ENCODE results near the gene CLIP2.
"Not testable (repeated sequence)": the region's sequence is repeated elsewhere in the genome, so short reads cannot be mapped to it uniquely, and the experiment has no call there.

Gene CLIP2

DNA sequence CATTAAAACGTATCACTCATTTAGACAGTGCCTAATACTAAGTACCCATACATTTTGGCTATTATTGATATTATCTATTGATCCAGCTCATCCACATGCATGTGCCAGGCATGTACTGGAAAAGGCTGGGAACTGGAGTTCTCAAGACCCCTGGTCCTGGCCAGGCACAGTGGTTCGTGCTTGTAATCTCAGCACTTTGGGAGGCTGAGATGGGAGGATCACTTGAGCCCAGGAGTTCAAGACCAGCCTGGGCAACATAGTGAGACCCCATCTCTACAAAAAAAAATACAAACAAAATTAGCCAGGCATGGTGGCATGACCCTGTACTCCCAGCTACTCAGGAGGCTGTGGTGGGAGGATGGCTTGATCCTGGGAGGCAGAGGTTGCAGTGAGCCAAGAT is 50.4 kb downstream of the CLIP2 start:
- H3K27me3 ChIP-seq (ENCODE audit: control insufficient read depth in 1 of 2, insufficient read depth in 2 of 2, low read length in 2 of 2); H3K4me3 ChIP-seq (ENCODE audit: low read length in 2 of 2); H3K9me3 ChIP-seq (ENCODE audit: control insufficient read depth in 2 of 2, low read length in 2 of 2); H3K27ac ChIP-seq (ENCODE audit: low read length); H3K9ac ChIP-seq (ENCODE audit: low read length in 2 of 2); H3K4me1 ChIP-seq (ENCODE audit: control insufficient read depth, insufficient read depth, low read length): not testable (repeated sequence)
- H3K36me3 ChIP-seq (ENCODE audit: control insufficient read depth in 2 of 2, insufficient read depth in 2 of 2, low read length in 2 of 2) = peaks cover 9 to 16% of the 10 kb centered on the region in 2 donors

DNA sequence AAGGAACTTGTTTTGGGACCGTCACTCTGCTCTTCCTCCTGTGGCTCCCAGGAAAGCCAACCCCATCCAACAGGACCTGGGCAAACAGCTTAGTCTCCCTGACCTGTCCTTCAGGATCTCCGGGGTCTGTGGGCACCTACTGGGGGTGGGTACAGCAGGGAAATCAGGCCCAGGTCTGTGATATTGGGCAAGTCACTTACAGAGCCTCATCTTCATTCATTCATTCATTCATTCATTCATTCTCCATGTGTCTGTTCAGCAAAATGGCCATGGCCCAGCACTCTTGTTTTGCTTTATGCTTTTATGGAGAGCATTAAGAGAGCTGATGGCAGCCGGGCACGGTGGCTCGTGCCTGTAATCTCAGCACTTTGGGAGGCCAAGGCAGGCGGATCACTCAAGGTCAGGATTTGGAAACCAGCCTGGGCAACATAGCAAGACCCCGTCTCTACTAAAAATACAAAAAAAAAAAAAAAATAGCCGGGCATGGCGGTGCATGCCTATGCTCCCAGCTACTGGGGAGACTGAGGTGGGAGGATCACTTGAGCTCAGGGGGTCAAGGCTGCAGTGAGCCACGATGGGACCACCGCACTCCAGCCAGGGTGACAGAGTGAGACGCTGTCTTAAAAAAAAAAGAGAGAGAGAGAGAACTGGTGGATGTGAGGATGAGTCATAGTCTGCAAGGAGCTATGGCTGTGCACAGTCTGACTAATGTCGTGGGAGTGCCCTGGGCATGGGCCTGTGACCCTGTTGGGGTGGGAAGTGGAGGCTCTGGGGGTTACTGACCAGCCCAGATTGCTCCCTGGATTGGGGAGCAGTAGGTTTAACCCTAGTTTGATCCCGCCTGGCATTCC is 54.3 kb downstream of the CLIP2 start:
- Histone ChIP-seq H3K27me3 (ENCODE audit: control insufficient read depth in 1 of 2, insufficient read depth in 2 of 2, low read length in 2 of 2) (no peaks in the 10 kb centered on the region), H3K9me3 (ENCODE audit: control insufficient read depth in 2 of 2, low read length in 2 of 2) (no peaks in the 10 kb centered on the region), H3K36me3 (ENCODE audit: control insufficient read depth in 2 of 2, insufficient read depth in 2 of 2, low read length in 2 of 2) (peaks cover 14 to 16% of the 10 kb centered on the region in 2 donors), H3K4me1 (ENCODE audit: control insufficient read depth, insufficient read depth, low read length) (peaks cover 3% of the 10 kb centered on the region), H3K4me3 (ENCODE audit: low read length in 2 of 2) (no peak overlapping the region), H3K27ac (ENCODE audit: low read length) (no peak overlapping the region), H3K9ac (ENCODE audit: low read length in 2 of 2) (no peak overlapping the region)

DNA sequence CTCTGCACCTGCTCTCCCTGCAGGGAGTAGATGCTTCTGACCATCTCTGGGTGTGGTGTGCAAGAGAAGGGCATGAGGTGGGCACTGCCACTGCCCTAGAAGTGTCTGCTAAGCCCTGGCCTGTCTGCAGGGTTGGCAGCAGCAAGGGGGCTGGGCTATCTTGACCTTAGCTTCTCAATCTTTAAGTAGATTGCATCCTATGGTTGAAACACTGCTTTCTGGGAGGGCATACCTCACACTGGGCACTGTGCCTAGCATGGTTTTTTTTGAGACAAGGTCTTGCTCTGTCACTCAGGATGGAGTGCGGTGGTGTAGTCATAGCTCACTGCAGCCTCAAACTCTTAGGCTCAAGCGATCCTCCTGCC is 54.9 kb downstream of the CLIP2 start:
- peaks cover 14 to 16% of the 10 kb centered on the region in 2 donors for H3K36me3 ChIP-seq (ENCODE audit: control insufficient read depth in 2 of 2, insufficient read depth in 2 of 2, low read length in 2 of 2)
- no peaks in the 10 kb centered on the region for H3K9me3 ChIP-seq (ENCODE audit: control insufficient read depth in 2 of 2, low read length in 2 of 2)
- H3K4me3 ChIP-seq (ENCODE audit: low read length in 2 of 2) = no peak overlapping the region
- no peaks in the 10 kb centered on the region for H3K27me3 ChIP-seq (ENCODE audit: control insufficient read depth in 1 of 2, insufficient read depth in 2 of 2, low read length in 2 of 2)
- H3K27ac ChIP-seq (ENCODE audit: low read length) = no peak overlapping the region
- peaks cover 3% of the 10 kb centered on the region for H3K4me1 ChIP-seq (ENCODE audit: control insufficient read depth, insufficient read depth, low read length)
- H3K9ac ChIP-seq (ENCODE audit: low read length in 2 of 2) = no peak overlapping the region

DNA sequence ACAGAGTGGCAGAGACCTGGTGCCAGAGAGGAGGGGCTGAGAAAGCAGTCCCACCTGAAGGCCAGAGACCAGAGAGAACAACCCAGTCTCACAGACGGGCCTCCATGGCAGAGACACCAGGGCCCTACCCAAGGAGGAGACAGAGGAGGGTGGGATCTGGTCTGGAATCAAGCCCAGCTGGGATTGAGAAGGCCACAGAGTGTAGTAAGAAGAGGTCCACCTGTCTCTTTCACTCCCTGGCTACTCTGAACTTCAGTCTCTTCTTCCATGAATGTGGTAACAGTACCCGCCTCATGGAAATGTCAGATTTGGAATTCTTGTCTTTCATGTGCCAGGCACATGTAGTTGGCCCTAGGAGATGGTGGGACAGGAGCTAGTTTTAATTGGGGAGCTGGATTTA is 55.6 kb downstream of the CLIP2 start:
- no peak overlapping the region for H3K9ac ChIP-seq (ENCODE audit: low read length in 2 of 2)
- H3K9me3 ChIP-seq (ENCODE audit: control insufficient read depth in 2 of 2, low read length in 2 of 2) = no peaks in the 10 kb centered on the region
- no peaks in the 10 kb centered on the region for H3K27me3 ChIP-seq (ENCODE audit: control insufficient read depth in 1 of 2, insufficient read depth in 2 of 2, low read length in 2 of 2)
- H3K27ac ChIP-seq (ENCODE audit: low read length) = no peak overlapping the region
- no peak overlapping the region for H3K4me3 ChIP-seq (ENCODE audit: low read length in 2 of 2)
- H3K36me3 ChIP-seq (ENCODE audit: control insufficient read depth in 2 of 2, insufficient read depth in 2 of 2, low read length in 2 of 2) = peaks cover 12 to 13% of the 10 kb centered on the region in 2 donors
- peaks cover 3% of the 10 kb centered on the region for H3K4me1 ChIP-seq (ENCODE audit: control insufficient read depth, insufficient read depth, low read length)

DNA sequence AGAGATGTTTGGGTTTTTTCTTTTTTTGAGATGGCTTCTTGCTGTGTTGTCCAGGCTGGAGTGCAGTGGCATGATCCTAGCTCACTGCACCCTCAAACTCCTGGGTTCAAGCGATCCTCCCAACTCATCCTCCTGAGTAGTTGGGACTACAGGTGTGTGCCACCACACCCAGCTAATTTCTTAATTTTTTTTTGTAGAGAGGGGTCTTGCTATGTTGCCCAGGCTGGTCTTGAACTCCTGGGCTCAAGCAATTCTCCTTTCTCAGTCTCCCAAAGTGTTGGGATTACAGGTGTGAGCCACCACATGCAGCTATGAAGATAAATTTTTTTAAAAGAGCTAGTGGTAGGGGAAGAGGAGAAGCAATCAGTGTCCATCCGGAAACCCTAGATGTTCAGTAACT is 56.8 kb downstream of the CLIP2 start:
- no peak overlapping the region for H3K9ac ChIP-seq (ENCODE audit: low read length in 2 of 2)
- H3K4me3 ChIP-seq (ENCODE audit: low read length in 2 of 2) = no peak overlapping the region
- H3K4me1 ChIP-seq (ENCODE audit: control insufficient read depth, insufficient read depth, low read length) = peaks cover 3% of the 10 kb centered on the region
- no peaks in the 10 kb centered on the region for H3K9me3 ChIP-seq (ENCODE audit: control insufficient read depth in 2 of 2, low read length in 2 of 2)
- no peaks in the 10 kb centered on the region for H3K27me3 ChIP-seq (ENCODE audit: control insufficient read depth in 1 of 2, insufficient read depth in 2 of 2, low read length in 2 of 2)
- peaks cover 9 to 13% of the 10 kb centered on the region in 2 donors for H3K36me3 ChIP-seq (ENCODE audit: control insufficient read depth in 2 of 2, insufficient read depth in 2 of 2, low read length in 2 of 2)
- H3K27ac ChIP-seq (ENCODE audit: low read length) = no peak overlapping the region

DNA sequence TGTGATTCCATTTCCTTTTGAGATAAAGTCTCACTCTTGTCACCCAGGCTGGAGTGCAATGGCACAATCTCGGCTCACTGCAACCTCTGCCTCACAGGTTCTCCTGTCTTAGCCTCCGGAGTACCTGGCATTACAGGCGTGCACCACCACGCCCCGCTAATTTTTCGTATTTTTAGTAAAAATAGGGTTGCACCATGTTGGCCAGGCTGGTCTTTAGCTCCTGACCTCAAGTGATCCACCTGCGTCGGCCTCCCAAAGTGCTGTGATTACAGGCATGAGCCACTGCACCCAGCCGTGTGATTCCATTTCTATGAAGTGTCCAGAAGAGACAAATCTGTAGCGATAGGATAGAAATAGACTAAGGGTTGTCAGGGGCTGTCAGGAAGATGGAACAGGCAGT is 60.4 kb downstream of the CLIP2 start:
- no peak overlapping the region for H3K9ac ChIP-seq (ENCODE audit: low read length in 2 of 2)
- H3K27me3 ChIP-seq (ENCODE audit: control insufficient read depth in 1 of 2, insufficient read depth in 2 of 2, low read length in 2 of 2) = no peaks in the 10 kb centered on the region
- H3K27ac ChIP-seq (ENCODE audit: low read length) = no peak overlapping the region
- no peaks in the 10 kb centered on the region for H3K9me3 ChIP-seq (ENCODE audit: control insufficient read depth in 2 of 2, low read length in 2 of 2)
- H3K4me1 ChIP-seq (ENCODE audit: control insufficient read depth, insufficient read depth, low read length) = no peaks in the 10 kb centered on the region
- H3K4me3 ChIP-seq (ENCODE audit: low read length in 2 of 2) = no peak overlapping the region
- peaks cover 3 to 12% of the 10 kb centered on the region in 2 donors for H3K36me3 ChIP-seq (ENCODE audit: control insufficient read depth in 2 of 2, insufficient read depth in 2 of 2, low read length in 2 of 2)

DNA sequence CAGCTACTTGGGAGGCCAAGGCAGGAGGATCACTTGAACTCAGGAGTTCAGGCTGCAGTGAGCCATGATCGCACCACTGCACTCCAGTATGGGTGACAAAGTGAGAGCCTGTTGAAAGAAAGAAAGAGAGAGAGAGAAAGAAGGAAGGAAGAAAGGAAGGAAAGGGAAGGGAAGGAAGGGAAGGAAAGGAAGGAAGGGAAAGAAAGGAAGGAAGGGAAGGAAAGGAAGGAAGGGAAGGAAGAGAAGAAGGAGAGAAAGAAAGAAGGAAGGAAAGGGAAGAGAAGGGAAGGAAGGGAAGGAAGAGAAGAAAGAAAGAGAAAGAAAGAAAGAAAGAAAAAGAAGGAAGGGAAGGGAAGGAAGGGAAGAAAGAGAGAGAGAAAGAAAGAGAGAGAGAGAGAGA is 61.5 kb downstream of the CLIP2 start:
- Histone ChIP-seq H3K9ac (ENCODE audit: low read length in 2 of 2) (no peak overlapping the region), H3K9me3 (ENCODE audit: control insufficient read depth in 2 of 2, low read length in 2 of 2) (no peaks in the 10 kb centered on the region), H3K4me1 (ENCODE audit: control insufficient read depth, insufficient read depth, low read length) (no peaks in the 10 kb centered on the region), H3K4me3 (ENCODE audit: low read length in 2 of 2) (no peak overlapping the region), H3K36me3 (ENCODE audit: control insufficient read depth in 2 of 2, insufficient read depth in 2 of 2, low read length in 2 of 2) (peaks cover 4 to 13% of the 10 kb centered on the region in 2 donors), H3K27ac (ENCODE audit: low read length) (no peak overlapping the region), H3K27me3 (ENCODE audit: control insufficient read depth in 1 of 2, insufficient read depth in 2 of 2, low read length in 2 of 2) (no peaks in the 10 kb centered on the region)

DNA sequence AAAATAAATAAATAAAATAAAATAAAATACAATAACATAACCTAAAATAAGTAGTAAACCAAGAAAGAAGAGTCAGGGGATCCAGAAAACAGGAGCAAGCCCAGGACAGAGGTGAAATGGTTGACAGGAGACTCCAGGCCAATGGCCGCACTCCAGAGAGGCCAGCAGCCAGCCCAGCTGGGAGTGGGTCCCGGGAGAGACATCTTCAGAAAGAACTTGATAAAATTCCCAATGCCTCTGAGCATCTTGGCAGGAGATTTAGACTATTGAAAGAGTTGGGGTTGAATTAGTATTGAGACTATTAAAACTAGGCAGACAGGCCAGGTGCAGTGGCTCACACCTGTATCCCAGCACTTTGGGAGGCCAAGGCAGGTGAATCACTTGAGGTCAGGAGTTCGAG is 62.6 kb downstream of the CLIP2 start:
- peaks cover 0 to 8% of the 10 kb centered on the region in 2 donors for H3K9me3 ChIP-seq (ENCODE audit: control insufficient read depth in 2 of 2, low read length in 2 of 2)
- peaks cover 15 to 24% of the 10 kb centered on the region in 2 donors for H3K36me3 ChIP-seq (ENCODE audit: control insufficient read depth in 2 of 2, insufficient read depth in 2 of 2, low read length in 2 of 2)
- H3K9ac ChIP-seq (ENCODE audit: low read length in 2 of 2) = no peak overlapping the region
- no peaks in the 10 kb centered on the region for H3K4me1 ChIP-seq (ENCODE audit: control insufficient read depth, insufficient read depth, low read length)
- H3K4me3 ChIP-seq (ENCODE audit: low read length in 2 of 2) = no peak overlapping the region
- H3K27me3 ChIP-seq (ENCODE audit: control insufficient read depth in 1 of 2, insufficient read depth in 2 of 2, low read length in 2 of 2) = no peaks in the 10 kb centered on the region
- H3K27ac ChIP-seq (ENCODE audit: low read length) = no peak overlapping the region

DNA sequence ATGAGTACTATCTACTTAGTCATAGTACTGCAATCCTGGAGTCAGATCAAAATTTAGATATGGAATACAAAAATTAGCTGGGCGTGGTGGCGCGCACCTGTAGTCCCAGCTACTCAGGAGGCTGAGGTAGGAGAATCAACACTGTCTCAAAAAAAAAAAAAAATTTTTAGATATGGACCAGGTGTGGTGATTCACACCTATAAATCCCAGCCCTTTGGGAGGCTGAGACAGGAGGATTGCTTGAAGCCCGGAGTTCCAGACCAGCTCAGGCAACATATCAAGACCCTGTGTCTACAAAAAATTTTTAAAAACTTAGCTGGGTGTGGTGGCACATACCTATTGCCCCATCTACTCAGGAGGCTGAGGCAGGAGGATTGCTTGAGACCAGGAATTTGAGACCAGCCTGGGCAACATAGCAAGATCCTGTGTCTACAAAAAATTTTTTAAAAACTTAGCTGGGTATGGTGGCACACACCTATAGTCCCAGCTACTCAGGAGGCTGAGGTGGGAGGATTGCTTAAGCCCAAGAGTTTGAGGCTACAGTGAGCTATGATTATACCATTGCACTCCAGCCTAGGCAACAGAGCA is 63.4 kb downstream of the CLIP2 start:
- not testable (repeated sequence) for H3K9ac ChIP-seq (ENCODE audit: low read length in 2 of 2); H3K9me3 ChIP-seq (ENCODE audit: control insufficient read depth in 2 of 2, low read length in 2 of 2); H3K27me3 ChIP-seq (ENCODE audit: control insufficient read depth in 1 of 2, insufficient read depth in 2 of 2, low read length in 2 of 2); H3K4me3 ChIP-seq (ENCODE audit: low read length in 2 of 2); H3K27ac ChIP-seq (ENCODE audit: low read length); H3K4me1 ChIP-seq (ENCODE audit: control insufficient read depth, insufficient read depth, low read length)
- H3K36me3 ChIP-seq (ENCODE audit: control insufficient read depth in 2 of 2, insufficient read depth in 2 of 2, low read length in 2 of 2) = peaks cover 20 to 28% of the 10 kb centered on the region in 2 donors

DNA sequence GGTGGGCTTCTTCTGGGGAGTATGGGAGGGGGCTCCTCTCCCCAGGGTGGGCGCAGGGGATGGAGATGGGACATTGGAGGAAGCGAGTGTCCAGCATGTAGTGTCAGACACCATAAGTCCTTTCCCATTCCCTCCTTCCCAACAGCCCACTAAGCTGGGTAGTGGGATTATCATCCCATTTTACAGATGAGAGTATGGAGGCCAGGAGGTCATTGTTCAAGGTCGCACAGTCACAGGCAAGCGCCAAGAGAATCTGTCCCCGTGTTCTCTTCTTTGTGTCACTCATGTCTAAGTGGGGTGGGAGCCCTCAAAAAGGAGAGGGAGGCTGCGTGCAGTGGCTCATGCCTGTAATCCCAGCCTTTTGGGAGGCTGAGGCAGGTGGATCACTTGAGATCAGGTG is 64.8 kb downstream of the CLIP2 start:
- H3K9me3 ChIP-seq (ENCODE audit: control insufficient read depth in 2 of 2, low read length in 2 of 2) = peaks cover 0 to 8% of the 10 kb centered on the region in 2 donors
- H3K4me3 ChIP-seq (ENCODE audit: low read length in 2 of 2) = no peak overlapping the region
- H3K27ac ChIP-seq (ENCODE audit: low read length) = no peak overlapping the region
- H3K36me3 ChIP-seq (ENCODE audit: control insufficient read depth in 2 of 2, insufficient read depth in 2 of 2, low read length in 2 of 2) = peaks cover 20 to 28% of the 10 kb centered on the region in 2 donors
- no peaks in the 10 kb centered on the region for H3K4me1 ChIP-seq (ENCODE audit: control insufficient read depth, insufficient read depth, low read length)
- H3K27me3 ChIP-seq (ENCODE audit: control insufficient read depth in 1 of 2, insufficient read depth in 2 of 2, low read length in 2 of 2) = no peaks in the 10 kb centered on the region
- no peak overlapping the region for H3K9ac ChIP-seq (ENCODE audit: low read length in 2 of 2)

DNA sequence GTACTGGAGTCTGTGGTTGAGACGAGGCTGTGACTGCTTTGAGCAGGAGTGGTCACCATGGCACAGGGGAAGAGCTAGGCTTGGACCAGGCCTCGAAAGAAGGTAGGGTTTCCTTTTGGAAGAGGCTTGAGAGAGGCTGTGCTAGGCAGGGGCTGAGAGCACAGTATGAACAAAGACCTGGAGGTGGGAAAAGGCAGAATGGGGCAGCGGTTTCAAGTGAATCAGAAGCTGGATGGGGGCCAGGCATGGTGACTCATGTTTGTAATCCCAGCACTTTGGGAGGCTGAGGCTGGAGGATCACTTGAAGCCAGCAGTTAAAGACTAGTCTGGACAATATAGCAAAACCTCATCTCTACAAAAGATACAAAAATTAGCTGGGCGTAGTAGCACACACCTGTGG is 65.9 kb downstream of the CLIP2 start:
- Histone ChIP-seq H3K4me1 (ENCODE audit: control insufficient read depth, insufficient read depth, low read length) (no peaks in the 10 kb centered on the region), H3K27ac (ENCODE audit: low read length) (no peak overlapping the region), H3K36me3 (ENCODE audit: control insufficient read depth in 2 of 2, insufficient read depth in 2 of 2, low read length in 2 of 2) (peaks cover 26 to 33% of the 10 kb centered on the region in 2 donors)

More for the DNA sequence above, 65.9 kb downstream of the CLIP2 start:
- Histone ChIP-seq H3K4me3 (ENCODE audit: low read length in 2 of 2) (no peak overlapping the region), H3K9me3 (ENCODE audit: control insufficient read depth in 2 of 2, low read length in 2 of 2) (peaks cover 0 to 8% of the 10 kb centered on the region in 2 donors), H3K9ac (ENCODE audit: low read length in 2 of 2) (no peak overlapping the region), H3K27me3 (ENCODE audit: control insufficient read depth in 1 of 2, insufficient read depth in 2 of 2, low read length in 2 of 2) (no peaks in the 10 kb centered on the region)
